HG03575 (cell line): ENCODE measurements around the gene PTMS.

ENCODE experiments used
- ATAC-seq: cut with Tn5 transposase; IDR thresholded peaks from one replicate; pipeline ENCODE4 v1.9.1; 2021; ENCODE audit not compliant: unreplicated experiment, insufficient number of reproducible peaks, low FRiP score; ENCODE audit errors: extremely low read depth

Gene PTMS

DNA sequence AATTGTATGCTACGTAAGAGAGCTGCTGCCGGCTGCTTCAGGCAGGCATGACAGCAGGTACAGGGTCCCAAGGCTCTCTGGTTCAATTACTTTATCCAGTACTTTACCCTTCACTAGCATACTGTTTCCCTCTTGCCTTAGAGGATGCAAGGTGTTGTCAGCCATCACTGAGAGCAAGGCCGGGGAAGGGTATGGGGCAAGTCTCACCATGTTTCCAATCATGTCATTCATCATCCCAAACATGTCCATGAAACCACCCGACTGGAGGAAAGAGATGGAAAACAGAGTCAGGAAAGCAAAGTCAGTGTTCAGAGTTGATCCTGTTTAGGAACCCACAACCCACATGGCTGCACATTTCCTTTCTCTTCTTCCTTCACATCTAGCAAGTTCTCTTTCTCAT is 15.7 kb upstream of the PTMS start:
- ATAC-seq, result no peak

DNA sequence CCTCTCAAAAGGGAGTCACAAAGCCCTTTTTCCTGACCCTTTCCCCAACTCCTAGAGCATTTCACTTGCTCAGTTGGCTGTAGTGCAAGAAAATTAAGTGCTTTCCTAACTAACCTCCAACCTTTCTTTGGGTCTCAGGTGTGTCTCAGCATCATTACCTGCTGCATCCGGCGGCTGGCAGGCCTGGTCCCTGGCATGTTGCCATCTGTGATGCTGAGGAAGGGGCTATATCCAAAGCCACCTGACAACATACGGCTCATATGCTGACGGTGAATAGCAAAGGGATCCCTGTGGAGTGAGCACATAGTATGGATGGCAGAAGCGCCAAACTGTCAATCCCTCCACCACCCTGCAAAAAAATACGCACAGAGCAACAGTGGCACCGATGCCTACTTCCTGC is 14.4 kb upstream of the PTMS start:
- ATAC-seq, result no peak

DNA sequence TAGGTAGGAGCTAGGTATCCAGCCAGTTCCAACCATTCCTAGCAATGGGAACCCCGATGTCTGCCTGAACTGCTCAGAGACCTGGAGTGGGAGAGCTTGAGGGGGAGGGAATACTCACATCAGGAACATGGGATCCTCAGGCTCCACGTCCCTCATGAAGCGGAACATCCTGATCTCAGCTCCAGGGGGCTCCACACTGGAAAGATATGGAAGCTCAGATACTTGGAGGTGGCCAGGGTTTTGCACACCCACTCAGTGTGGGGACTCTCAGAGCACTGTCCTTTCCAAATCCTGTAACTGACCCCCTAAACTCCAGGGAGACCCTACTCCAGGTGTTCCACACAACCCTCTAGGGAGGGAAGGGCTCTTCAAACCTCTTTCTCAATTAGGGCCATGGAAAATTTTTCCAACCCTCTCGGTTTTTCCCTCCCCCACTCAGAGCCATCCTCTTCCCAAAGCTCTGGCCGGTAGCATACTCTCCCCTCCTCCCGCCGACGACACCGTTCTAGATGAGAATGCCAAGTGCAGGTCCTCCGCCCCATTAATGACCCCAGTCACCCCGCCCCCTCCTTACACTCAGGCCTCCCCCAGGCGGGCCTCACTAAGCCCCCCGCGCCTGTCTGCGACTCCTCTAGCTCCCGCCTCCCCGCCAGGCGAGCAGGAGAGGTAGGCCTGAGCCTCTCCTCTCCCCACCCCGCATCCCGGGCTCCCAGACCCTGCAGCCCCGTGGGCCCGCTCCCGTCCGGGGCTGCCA is 13.8 kb upstream of the PTMS start:
- no peak for ATAC-seq

DNA sequence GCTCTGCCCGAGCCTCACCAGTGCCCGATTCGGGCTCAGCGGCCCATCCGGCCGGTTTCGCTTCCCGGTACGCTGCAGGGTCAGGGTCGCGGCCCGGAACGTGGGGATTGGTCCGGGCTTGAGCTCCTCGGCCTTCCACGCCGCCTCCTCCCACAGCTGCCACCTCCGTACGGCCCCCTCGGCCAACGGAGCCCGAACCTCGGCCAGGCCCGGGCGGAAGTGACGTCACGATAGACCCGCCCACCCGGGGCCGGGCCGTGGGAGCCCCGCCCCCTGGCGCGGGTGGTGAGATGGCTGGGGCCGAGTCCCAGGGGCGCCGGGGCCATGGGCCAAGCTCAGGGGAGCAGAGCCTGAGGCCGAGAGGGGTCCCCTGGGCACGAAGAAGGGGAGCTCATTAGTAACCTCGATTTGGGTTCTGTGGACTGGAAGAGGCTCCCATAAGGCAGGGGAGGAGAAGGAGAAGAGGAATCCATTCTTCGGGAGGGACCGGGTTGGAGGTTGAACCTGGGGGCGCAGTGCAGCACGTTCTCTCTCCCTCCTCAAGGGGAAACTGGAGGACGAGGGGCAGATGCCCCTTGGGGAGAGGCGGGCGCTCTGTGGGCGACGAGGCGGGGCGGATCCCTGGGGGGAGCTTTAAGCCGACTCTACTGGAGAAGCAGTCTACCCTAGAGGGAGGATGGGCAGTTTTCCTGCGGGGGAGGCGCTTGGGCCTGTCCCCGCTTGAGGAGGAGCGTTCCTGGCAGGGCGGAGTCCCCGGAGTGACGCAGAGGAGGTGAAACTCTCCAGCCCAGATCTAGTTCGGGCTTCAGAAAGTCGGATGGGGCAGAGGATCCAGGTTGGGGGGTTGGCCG is 13.0 kb upstream of the PTMS start, which contains the start of gene MLF2:
TSS of gene MLF2 (minus strand) at position 221 of the 851 bp plus-strand sequence. CDS start 807 bp downstream, outside the sequence.
- peak; percentile 61 for ATAC-seq

DNA sequence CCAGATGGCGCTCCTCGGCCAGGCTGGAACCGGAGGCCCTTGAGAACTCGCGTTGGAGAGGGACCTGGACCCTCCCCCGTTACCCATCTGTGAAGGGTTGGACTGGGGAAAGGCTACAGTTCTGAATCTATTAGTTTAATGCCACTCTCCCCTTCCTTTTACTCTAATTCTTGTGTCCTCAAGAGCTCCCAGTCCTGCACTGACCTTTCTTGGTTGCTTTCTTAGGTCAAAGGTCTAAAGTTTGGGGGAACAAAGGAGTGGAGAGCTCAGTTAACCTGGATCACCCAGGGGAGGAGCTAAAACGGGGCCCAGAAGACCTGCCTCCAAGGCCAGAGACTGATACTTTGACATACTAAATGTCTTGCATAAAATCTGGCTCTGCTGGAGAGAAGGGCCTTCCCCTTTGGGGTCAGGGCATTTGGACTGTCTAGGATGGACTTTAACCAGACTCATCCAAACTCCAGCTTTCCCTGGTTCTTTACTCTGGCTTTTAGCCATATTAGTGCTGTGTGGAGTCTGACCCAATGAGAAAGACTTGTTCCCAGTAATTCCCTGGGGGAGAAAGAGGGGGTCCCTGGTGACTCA is 12.3 kb upstream of the PTMS start:
- no peak for ATAC-seq

DNA sequence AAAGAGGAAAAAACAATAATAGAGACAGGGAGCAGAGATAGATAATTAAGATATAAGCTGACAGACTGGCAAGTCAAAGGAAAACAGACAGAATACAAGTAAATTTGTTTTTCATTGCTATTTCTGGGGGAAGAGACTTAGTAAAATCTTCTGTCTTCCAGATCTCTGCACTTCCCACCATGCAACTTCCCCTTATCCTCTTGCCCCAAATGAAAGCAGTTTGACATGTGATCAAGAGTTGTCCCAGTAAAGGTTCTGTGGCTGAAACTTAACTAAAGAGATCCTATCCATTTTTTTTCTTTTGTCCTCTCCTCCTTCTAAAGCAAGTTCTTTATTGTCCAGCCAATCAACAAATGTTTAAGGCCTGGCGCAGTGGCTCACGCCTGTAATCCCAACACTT is 11.8 kb upstream of the PTMS start:
- no peak for ATAC-seq

DNA sequence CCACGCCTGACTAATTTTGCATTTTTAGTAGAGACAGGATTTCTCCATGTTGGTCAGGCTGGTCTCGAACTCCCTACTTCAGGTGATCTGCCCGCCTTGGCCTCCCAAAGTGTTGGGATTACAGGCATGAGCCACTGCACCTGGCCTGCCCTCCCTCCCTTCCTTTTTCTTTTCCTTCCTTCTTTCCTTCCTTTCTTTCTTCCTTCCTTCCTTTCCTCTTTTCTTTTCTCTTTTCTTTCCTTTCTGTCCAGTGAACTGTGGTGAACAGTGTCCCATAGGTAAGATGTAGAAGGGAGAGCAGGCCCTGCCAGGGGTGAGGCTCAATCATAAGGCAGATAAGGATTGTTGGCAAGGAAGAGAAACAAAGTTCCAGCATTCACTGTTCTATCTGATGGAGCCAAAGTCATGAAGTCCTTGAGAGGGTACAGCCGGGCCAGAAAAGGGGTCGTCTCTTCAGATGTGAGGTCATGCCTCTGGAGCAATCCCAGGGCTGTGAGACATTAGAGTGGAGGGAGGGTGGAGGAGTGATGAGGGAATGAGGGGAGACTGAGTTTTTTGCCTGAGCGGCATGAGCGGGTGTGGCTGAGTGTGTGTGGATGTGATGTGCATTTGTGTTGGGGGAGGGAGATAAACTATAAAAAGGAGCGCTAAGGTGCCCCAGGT is 9.0 kb upstream of the PTMS start:
- ATAC-seq, result no peak

DNA sequence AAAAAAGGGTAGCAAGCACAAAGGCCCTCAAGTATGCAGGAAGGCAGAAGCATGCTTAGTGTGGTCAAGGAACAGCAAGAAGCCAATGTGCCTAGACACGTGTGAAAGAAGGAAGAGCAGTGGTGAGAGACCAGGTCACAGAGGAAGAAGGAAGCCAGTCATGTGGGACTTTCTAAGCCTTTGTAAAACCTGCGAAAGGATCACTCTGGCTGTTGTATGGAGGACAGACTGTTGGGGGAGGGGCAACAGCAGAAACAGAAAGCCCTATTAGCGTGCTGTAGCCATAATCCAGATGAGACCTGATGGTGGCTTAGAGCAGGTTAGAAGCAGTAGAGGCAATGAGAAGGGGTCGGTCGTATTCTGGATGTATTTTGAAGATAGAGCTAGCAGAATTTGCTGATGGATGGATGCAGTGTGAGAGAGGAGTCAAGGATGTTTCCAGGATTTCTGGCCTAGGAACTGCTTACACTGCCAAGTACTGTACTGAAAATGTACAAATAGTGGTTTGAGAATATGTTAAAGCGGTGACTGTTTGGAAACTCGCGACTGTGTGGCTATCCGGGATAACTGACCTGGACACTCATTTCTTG is 7.6 kb upstream of the PTMS start:
- no peak for ATAC-seq

DNA sequence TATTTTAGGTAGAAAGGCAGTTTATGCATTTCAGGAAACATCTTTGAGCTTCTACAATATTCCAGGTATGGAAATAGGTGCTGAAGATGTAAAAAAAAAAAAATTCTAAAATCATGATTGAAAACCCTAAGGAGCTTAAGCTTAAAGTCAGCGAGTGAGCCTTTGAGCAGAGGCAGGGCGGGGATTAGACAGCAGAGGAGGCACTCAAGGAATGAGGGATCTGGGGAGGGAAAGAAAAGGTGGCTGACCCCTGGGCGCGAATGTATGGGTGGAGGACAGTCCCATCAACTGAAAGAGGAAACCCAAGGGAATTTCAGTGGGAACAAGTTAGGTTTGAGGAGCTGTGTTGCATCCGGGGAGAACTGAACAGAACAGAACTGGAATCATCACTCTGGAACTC is 6.4 kb upstream of the PTMS start:
- ATAC-seq, result no peak

DNA sequence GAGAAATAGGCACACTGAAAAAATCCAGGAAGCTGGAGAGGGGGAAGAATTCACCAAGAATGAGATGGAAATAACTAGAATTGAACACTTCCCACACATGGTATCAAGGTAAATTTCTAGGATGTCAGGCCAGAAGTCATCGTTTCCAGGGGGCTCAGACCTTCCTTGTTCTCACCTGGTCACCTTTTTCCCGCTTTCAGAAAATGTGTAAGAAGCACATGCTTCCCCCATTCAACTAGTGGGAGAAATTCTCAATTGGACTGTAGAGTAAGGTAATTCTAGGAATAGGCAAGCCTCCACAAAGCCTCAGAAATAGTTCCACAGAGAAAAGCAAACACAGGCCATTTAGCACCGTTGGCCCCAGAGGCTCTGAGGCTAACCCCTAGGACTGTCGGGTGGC is 2.8 kb upstream of the PTMS start:
- ATAC-seq, result no peak

DNA sequence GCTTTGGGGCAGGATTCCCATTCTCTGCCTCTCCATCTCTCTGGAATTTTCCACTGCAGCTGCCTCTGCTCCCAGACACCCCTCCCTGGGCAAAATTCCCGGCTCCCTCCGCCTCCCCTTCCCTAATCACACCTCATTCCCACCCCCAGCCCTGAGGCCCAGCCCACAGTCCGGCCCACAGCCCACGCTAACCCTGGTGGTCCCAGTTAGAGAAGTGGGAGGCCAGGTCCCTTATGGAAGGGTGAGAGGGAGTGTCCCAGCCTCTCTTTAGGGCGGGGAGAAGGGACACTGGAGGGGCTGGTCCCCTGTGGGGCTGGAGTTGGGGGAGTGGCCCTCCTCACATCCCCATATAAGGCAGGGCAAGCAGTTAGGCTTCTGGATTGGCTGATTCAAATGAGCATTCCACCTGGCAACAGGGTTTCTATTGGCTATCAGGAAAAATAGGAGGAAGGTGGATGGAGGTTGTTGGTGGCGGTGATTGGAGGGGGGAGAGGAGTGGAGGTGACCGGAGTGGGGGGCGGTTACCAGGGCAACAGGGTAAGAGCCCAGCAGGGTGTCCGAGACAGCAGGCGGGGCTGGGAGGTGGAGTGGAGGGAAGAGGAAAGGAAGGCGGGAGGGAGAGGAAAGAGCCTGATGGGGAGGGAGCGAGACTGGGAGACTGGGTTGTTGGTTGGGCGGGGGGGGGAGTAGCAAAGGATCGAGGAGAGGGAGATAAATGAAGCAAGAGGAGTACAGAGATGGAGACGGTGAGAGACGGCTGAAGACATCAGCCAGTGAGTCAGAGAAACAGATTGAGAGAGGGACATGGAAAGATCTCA is 1.9 kb upstream of the PTMS start:
- peak; percentile 61 for ATAC-seq

DNA sequence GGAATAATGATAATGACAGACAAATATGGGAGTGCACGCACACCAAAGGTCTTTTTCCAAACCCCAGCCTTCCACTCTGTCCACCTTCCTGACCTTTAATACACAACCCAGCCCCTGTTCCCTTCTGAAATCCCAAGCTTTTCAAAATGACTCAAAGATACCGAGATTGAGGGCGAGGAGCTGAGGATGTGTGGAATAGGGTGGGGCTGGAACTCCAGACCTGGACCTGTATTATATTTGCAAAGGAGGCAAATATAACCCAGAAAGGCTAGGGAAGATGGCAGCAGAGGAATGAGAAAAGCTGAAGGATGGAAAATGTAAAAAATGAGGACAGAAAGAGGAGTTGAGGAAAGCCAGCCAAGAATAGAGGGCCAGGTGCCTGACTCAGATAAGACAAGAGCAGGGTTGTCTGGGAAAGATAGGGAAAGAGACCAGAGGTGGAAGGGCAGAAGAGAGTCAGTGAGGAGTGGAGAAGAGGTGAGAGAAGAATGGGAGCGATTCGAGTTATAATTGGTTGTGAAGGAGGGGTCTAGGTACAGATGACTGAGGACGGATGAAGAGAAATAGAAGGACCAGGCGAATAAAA is 1.0 kb upstream of the PTMS start:
- no peak for ATAC-seq

DNA sequence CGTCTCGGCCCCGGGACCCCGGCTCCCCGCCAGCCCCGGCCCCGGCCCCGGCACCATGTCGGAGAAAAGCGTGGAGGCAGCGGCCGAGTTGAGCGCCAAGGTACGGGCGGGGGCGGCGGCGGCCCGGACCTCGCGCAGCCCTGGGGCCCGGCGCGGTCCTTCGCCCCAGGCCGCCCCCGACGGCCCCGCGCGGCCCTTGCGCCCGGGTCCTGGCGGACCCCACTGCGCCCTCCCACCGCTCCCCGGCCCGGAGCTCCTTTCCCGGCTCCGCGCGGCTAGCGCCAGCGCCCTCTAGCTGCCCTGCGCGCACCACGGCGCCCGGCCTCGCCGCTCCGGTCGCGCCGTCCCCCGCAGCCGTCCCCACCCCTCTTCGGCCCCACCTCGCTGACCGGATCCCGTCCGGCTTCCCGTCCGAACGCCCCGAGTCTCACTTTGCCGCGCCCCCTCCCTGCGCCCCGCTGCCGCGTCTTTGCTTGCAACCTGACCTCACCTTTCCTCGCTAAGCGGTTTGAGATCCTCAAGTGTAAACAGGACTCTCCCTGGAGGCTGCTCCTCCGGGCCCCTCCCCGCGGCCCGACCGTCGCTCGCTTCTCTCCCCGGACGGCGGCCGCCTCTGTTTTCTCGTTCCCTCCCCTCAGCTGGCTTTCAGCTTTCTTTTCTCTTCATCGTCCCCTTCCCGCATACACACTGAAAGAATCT is 637 bp downstream of the PTMS start:
- ATAC-seq, result no peak

DNA sequence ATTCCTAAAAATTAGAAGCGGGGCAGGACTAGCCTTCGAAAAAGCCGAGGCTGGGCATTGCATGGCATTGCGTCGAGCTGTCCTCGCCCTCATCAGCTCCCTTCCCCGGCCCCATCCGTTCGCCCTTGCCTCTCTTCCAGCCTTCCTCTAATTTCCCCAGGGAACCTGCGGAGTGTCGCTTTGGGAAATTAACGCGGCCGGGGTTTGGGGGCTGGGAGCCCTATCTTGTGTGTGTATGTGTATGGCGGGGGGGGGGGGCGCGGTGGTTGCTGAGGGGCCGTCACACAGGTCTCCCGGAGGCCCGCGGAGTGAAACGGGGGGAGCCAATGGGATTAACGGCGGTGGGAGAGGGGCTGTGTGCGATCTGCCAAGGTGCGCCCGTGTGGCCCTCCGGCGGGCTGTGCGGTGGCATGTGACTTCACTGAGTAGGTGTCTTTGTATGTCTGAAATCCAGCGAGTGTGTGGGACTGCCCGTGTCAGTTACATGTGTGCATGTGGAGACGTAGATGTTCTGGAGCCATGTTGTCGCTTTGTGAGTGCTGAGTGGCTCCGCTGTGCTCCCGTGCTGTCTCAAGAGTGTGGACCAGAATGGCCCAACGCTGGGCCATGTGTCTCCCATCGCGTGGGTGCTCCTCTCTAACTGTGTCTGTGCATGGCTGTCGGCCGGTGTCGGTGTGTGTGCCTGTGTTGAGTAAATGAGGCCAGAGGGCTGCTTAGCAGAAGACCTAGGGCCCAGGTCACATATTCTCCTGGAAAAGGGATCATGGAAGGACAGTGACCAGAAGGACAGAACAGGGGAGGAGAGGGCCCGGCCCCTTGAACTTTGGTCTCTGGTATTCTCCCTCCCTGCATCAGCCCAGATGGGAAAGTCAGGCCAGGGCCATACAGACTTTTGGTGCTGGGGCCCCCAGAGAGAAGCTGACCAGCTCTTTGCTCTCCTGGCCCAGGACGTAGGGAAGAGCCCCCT is 1.5 kb downstream of the PTMS start:
- ATAC-seq, result no peak

DNA sequence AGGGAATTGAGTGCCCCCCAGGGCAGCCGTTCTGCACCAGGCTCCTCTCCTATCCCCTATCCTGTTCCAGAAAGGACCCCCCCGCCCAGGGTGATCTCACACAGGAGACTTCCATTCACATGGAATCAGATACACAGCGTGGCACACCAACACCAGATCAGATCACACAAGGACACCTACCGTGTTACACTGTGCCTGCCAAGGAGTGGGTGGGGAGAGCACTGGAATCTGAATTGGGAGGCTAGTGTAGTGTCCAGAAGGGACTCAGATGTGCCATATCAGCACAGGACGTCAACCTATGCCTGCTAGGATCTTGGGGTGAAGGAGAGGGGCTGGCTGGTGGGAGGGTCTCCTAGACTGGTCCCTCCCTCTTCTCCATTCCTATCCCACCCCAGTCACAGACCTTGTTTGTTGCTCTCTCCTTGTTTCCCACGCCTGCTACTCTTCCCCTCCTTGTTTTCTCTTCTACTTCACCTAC is 2.3 kb downstream of the PTMS start:
- no peak for ATAC-seq

DNA sequence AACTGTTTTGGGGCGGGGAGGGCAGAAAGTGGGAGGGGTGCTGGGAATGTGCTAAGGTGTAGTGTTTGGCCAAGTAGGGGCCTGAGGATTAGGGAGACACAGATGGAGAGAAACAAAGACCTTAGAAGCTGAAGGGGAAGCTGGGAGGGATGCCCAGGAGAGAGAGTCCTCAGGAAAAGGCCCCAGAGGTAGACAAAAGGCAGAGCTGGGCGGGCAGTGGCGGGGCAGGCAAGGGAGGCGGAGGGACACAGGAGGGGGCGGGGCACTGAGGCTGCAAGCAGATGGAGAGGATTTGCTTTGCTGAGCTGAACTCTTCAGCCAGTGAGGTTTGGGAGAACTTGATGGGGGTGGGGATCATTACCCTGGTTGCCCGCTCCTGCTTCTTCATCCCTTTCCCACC is 2.8 kb downstream of the PTMS start:
- ATAC-seq, result no peak
